Posterior cingulate gyrus (tissue), 11 donors: ENCODE measurements around the gene QDPR.
"Not testable (repeated sequence)": the region's sequence is repeated elsewhere in the genome, so short reads cannot be mapped to it uniquely, and the experiment has no call there.

Experiments used
- DNase-seq, 10 donors: peaks; one replicate each; pipeline versions ENCODE4 v3.0.0 to v3.0.0-alpha.2; 2020 to 2021; ENCODE audit warnings: mixed read lengths in 3 of 10
- intact Hi-C: fragments of 100-400 bp; cut with DNase I; formaldehyde crosslinking; loops from one replicate; pipeline ENCODE4 v1.15.1; 2023

QDPR gene

DNA sequence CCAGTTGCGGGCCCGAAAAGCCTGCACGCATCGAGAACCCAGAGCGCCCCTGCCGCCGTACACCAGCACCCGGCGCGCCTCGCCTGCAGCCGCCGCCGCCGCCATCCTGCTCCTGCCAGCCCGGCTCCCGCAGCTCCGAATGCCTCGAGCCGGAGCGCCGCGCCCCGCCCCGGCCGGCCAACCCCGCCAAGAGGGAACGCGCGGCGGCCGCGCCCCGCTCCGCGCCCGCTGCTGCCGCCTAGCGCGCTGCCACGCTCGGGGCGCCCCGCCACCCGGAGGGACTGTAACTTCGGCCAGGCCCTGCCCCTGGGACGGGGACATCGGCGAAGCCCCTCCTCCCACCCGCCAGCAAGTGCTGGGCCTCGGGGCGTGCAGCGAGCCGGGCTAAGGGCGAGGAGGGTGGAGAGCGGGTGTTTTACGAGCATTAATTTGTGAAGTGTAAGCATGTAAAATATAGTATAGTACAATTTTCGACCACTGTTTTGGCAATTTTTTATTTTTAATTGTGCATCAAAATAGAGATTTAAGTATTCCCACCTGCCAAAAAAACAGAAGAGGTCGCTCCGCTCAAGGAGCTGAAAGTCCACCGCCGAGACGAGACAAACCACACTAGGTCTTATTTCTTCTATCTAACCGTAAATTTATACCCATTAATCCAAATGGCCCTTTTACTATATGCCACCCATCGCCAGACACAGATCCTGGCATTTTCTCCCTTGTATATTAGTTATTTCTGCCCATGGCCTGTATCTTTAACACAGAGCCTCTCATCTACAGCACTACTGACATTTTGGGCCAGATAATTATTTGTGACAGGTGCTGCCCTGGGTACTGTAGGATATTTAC, at the start of gene QDPR:
TSS of gene QDPR (minus strand) at position 141 of the 846 bp plus-strand sequence. CDS start at position 105, 36 bp downstream.
- peak; percentile 79 to 98 (median 87) for DNase-seq
- intact Hi-C loops, result loop anchor here (2.0 kb wide), 1 partner anchor 31 kb away; no protein-coding TSS in a partner anchor

DNA sequence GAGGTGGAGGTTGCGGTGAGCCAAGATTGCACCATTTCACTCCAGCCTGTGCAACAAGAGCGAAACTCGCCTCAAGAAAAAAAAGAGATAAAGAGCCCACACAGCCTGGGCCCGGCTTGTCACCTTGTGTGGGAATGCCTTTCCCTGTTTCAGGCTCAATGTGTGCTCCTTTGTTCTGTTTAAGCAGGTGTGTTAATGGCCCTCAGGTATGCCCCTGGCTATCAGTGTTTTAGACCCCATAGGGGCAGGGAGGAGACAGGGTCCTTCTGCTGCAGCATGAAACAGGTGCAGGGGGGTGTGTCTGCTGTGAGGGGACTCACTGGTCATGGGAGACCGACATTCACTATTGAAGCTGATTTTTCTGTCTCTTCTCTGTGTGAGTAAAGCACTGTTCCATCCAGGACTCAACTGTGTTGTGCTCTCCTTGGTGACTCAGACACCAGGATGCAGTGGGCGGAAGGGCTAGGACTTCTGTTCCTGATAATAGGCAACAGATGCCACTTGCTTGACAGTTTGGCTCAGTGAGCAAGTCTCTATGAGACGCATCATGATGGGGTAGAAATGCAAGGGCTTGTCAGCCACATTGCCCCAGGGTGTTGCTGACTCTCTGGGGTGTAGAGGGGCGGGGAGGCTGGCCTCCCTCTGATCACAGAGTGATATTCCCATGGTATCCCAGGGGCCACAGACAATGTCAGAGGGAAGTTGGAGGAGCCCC, 49.5 kb upstream of the QDPR start:
- peak in 7 of 10 donors; percentile 34 to 92 (median 63) for DNase-seq
- intact Hi-C loops, result no loop called here

DNA sequence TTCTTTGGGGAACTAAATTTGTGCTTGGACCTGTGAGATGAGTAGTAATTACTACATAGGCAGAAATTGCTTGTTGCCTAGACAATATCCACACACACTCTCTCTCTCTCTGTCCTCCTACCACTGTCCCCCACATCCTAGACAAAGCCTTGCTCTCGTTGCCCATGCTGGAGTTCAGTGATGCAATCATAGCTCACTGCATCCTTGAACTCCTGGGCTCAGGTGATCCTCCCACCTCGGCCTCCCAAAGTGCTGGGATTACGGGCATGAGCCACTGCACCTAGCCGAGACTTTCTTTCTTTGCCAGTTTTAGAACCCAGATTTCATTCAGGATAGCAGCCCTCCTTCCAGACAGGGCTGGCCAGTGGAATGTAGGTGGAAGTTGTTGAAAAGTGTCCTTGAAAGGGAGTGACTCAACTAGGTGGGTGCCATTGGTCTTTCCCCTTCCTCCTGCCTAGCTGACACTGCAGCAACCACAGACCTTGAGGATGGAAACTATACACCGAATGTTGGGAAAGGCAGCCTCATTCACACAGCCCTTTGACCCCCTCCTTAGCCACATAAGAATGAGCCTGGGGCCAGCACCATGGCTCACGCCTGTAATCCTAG, 48.3 kb upstream of the QDPR start:
- DNase-seq, result no peak
- intact Hi-C loops, result no loop called here

DNA sequence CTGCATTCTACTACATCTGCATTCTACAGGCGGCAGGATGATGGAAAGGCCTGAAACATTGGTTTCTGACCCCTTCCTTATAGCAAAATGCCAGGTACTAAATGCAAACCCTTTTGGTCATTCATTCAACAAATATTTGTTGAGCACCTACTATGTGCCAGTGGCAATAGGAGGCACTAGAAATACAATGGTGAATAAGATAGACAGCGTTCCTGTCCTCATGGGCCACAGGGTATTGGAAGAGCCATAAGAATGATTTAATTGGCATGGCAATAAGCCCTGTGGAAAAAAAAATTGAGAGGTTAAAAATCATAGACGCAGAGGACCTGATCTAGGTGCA, 47.8 kb upstream of the QDPR start:
- intact Hi-C loops, result no loop called here

DNA sequence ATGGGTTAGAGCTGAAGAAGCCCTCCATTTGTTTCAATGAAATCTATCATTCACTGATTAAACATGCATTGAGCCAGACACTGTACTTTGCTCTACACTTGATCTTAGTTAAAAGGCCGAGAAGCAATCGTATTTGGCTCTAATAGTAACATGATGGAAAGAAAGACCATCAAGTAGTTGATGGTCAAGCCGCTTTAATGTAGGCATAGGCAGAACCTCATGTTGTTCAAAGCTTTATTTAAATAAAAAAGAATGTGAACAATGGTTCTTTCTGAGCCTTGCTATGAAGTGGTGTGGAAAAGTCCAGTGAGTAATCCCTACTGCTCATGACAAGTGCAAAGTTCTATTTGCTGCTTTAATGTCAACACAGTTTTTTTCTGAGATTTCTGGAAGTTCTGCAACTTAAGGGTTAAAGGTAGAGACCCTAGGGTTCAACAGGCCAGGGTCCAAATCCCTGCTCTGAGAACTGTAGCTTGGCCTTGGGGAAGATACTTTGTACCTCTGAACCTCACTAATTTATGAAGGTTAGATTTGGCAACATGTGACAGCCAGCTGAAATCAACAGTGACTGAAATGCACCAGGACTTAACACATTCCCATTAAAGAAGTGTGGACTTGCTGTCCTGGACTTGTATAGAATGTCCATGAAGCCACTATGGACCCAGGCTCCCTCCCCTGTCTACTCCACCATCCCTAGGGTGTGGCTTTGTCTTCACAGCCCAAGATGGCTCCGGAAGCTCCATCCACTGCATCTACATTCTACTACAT, 47.2 kb upstream of the QDPR start:
- no peak for DNase-seq
- intact Hi-C loops, result no loop called here

More for the DNA sequence above, 47.8 kb upstream of the QDPR start:
- DNase-seq, result no peak

DNA sequence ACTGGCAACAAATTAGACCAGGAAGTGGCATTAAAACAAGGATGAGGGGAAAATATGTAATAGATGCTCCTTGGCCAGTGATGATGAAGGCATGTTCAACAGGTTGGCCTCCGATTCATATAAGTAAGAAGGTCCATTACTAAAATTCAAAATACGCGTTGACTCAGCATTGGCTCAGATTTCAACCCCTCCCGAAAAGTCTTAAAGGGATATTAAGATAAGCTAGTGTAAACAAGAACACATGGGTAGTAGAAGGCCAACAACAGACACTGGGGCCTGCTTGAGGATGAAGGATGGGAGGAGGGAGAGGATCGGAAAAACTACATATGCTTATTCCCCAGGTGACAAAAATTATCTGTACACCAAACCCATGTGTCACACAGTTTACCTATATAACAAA, 46.0 kb upstream of the QDPR start:
- intact Hi-C loops, result no loop called here

DNA sequence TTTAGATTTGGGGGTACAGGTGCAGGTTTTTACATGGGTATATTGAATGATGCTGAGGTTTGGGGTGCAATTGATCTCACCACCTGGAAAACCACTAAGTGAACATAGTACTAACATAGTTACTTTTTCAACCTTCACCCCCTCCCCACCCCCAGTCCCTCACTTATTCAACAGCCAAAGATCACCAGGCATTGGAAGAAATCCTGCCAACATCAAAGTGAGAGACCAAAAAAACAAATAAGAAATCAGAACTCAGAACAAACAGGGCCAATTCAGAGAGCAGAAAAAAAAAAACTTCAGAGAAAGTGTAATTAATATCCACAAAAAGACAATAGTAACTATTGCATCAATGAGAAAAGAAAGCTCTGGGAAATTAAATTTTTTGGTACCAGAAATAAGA, 44.6 kb upstream of the QDPR start:
- intact Hi-C loops, result no loop called here
- no peak for DNase-seq

More for the DNA sequence above, 46.0 kb upstream of the QDPR start:
- DNase-seq, result no peak

DNA sequence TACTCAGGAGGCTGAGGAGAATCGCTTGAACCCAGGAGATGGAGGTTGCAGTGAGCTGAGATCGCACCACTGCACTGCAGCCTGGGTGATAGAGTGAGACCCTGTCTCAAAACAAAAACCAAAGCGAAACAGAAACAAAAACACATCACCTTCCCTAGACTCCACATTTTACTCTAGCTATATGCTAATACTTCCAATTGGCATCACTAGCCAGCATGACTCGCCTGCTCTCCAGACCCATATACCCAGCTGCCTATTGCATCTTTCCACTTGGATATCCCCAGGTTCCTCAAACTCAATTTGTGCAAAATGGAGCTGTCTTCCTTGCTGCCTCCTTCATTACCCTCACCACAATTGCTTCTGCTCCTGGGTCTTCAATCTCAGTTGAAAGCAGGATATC, 42.7 kb upstream of the QDPR start:
- no peak for DNase-seq
- intact Hi-C loops, result no loop called here

DNA sequence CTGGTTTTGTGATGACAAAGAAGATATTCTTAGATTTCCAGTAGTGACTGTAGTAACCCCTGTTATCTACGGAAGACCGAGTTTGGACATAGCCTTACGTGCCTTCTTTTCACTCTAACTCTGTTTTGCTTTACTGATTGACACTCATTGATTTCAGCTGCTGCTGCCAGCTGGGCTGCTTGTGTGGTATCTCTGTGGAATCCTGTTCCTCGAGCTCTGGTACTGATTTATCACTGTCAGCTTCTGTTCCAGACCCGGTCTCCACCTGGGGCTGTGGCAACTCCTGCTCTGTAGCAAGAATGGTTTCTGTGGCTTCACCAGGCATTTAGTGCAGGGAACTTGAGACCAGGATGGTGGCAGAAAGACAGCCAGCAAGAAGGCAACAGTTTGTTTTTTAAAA, 40.5 kb upstream of the QDPR start:
- intact Hi-C loops, result no loop called here
- no peak for DNase-seq

DNA sequence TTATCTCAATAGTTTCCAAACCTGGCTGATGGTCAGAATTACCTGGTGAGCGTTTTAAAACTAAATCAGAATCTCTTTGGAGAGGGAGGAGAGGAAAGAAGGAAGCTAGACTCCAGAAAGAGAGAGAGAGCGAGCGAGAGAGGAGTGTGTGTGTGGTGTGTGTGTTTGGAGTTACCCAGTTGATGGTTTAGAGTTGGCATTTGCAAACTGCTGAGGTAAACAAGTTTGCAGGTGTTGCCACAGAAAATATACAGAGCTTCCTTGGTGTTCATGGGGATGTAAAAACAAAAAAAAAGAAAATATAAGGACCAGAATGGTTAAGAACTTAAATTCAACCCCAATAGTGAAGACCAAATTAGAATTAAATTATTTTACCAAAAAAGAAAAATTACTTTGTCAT, 38.7 kb upstream of the QDPR start:
- intact Hi-C loops, result loop anchor here (1.0 to 2.0 kb wide), 2 partner anchors 26 to 86 kb away; partner anchors contain the start of gene LAP3
- DNase-seq, result no peak

DNA sequence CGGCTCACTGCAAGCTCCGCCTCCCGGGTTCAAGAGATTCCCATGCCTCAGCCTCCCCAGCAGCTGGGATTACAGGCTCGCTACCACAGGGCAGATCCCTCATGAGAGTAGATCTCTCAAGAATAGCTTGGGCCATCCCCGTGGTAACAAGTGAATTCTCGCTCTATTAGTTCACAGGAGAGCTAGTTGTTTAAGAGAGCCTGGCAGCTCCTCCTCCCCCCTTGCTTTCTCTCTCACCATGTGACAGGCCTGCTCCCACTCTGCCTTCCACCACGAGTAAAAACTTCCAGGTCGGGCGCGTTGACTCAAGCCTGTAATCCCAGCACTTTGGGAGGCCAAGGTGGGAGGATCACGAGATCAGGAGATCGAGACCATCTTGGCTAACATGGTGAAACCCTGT, 34.8 kb upstream of the QDPR start:
- intact Hi-C loops, result loop anchor here (5.0 kb wide), 1 partner anchor 261 kb away; no protein-coding TSS in a partner anchor
- DNase-seq, result peak in 1 of 10 donors; percentile 45

DNA sequence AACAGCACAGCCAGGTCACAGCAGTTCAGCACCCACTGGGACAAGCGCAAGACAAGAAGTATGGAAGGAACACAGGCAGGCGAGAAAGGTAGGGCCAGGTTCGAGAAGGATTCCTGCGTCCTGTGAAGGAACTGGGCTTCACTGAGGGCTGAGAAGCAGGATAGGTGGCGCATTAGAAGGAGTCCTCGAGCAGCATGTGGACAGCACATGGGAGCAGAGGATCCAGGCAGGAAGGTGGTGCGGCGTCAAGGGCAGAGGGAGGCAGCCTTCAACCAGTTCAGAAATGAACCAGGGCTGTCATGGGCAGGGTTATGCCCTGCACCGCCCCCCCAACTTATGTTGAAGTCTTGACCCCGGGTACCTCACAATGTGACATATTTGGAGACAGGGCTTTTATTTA, 34.3 kb upstream of the QDPR start:
- DNase-seq, result no peak
- intact Hi-C loops, result loop anchor here (5.0 kb wide), 1 partner anchor 261 kb away; no protein-coding TSS in a partner anchor

DNA sequence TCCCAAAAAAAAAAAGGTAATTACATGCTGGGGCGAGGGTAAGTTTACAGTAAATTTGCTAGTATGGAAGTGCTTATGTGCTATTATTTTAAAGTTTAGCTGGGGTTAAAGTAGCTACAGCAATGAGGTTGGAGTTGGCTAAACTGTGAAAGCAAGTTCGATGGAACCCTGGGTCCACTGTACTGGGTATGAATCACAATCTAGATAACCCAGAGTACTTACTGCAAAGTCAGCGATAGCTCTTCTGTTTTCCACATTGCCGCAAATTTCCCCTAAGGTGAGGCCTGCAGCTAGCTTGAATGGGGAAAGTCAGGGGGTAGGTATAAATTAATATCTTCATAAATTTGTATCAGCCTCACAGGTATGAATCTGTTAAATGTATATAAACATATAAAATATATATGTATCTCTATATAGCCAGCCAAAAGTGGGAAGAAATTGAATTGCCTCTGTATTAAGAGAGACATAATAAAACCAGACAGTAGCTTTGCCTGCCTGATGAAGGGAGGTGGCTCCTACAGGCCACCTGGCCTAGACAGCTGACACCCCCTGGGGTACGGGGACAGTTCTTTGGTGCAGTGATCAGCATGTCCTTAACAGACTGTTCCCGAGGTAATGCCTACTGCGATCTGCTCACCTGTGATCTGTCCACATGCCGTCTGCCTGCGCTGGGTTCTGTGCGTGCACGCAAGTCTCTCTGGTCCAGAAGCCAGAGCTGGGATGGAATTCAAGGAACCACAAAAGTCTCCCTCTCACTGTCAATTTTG, 33.7 kb upstream of the QDPR start:
- intact Hi-C loops, result loop anchor here (5.0 kb wide), 1 partner anchor 262 kb away; no protein-coding TSS in a partner anchor
- DNase-seq, result no peak

DNA sequence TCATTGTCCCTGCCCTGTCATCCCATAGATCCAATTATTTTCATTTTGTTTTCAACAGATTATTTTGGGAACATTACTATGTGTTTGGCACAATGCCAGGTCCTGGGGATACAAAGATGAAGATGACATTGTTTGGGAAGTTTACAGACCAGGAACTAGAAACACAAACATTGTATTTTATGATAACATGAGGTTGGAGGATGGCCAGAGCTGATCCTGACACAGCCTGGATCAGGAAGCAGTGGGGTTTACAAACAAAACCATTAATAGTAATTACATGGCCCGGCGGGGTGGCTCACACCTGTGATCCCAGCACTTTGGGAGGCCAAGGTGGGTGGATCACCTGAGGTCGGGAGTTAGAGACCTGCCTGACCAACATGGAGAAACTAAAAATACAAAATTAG, 32.9 kb upstream of the QDPR start:
- peak in 3 of 10 donors; percentile 49 to 84 (median 62) for DNase-seq
- intact Hi-C loops, result loop anchor here (5.0 kb wide), 1 partner anchor 262 kb away; no protein-coding TSS in a partner anchor

DNA sequence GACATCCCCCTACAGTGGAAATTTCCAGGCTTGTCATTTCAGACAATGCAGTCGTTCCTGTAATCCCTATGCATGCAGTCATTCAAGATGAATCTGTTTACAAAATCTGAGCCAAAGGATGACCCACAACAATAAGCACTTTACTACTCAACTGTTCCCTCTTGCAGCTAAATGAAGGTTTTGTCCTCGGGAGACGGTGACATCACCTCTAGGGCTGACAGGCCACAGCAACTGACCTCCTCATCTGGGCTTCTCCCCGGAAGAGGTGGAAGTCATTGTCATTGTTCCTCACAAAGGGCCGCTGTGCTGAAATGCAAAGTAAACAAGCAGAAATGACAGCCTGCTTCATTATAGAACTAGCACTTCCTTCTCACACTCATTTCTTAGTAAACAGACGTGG, 32.3 kb upstream of the QDPR start:
- intact Hi-C loops, result no loop called here
- peak; percentile 41 to 98 (median 78) for DNase-seq

DNA sequence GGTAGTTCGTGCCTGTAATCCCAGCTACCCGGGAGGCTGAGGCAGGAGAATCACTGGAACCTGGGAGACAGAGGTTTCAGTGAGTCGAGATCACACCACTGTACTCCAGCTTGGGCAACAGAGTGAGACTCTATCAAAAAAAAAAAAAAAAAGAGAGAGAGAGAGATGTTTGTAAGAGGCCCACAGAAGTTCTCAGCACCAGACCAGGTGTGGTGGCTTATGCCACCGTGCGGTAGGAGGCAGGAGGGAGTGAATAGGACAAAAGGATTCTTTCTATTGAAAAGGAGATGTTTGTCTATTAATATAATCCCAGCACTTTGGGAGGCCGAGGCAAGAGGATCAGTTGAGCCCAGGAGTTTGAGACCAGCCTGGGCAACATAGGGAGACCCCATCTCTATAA, 25.2 kb upstream of the QDPR start:
- intact Hi-C loops, DNase-seq: not testable (repeated sequence)

DNA sequence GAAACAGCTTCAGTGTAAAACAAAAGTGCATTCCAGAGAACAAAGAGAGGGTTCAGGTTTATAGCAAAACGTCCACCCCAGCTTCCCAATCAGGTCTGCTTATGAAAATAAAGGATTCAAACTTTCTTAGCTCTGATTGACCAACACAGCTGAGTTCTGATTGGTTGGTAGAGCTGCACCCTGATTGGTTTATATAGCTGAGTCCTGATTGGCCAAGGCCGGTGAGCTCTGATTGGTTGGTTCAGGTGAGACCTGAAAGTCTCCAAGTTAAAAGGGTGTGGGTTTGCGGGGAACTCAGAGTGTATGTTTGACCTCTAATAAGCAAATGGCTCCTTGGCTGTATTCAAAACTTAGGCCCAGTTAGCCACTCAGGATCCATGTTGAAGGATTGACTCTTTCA, 24.0 kb upstream of the QDPR start:
- intact Hi-C loops, result no loop called here
- no peak for DNase-seq

DNA sequence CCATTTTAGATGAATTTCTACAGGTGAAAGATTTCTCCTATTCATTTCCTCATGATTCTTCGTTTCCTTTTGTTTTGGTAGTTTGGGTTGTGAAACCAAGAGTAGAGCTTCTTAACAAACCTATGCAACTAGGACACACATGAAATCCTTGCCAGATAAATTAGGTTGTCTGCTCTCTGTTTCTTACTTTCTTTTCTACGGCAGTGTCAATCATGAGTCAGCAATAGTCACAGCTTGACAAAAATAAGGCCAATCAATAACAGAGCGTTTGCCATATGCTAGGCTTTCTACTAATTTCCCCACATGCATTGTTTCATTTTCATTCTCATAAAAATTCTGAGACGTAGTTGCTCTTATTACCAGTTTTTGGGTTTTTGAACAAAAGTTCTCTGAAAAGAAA, 23.4 kb upstream of the QDPR start:
- no peak for DNase-seq
- intact Hi-C loops, result no loop called here

DNA sequence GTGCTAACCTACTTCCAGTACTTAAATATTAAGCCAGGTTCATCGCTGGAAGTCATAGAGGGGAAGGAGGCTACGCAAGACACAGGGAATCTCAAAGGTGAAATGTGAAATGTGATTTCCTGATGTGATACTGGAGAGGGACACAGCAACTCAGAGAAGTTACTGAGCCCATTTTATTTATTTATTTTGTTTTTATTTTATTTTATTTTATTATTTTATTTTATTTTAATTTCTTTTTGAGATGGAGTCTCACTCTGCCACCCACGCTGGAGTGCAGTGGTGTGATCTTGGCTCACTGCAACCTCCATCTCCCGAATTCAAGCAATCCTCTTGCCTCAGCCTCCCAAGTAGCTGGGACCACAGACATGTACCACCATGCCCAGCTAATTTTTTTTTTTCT, 22.8 kb upstream of the QDPR start:
- intact Hi-C loops, result no loop called here
- no peak for DNase-seq
